ENCODE data around the gene SIGLEC14.
A peak's percentile ranks its signal among the peaks of the same experiment; 100 is the strongest.

The SIGLEC14 gene

GRCh38 chr19:51593969-51594773 is 52.5 kb downstream of the SIGLEC14 start (continued):
- no peak for TF ChIP-seq PRDM6 (tag by site-specific recombination; IDR thresholded peaks at IDR 0.05)
- TF ChIP-seq OSR2 (tag by site-specific recombination; IDR thresholded peaks at IDR 0.05), result no peak
- no peak for TF ChIP-seq ZNF571 (tag by site-specific recombination; IDR thresholded peaks at IDR 0.05)
- TF ChIP-seq ZBTB8A (tag by site-specific recombination; IDR thresholded peaks at IDR 0.05), result no peak
- TF ChIP-seq ZNF10 (tag by site-specific recombination; IDR thresholded peaks at IDR 0.05), result no peak
- TF ChIP-seq ZNF292 (tag by site-specific recombination; IDR thresholded peaks at IDR 0.05; ENCODE audit: borderline replicate concordance, low read depth), result no peak
- TF ChIP-seq ZNF521 (tag by site-specific recombination; IDR thresholded peaks at IDR 0.05), result no peak
- TF ChIP-seq HOXC10 (CRISPR knock-in tag; IDR thresholded peaks at IDR 0.05), result no peak
- TF ChIP-seq ZNF394 (tag by site-specific recombination; IDR thresholded peaks at IDR 0.05; ENCODE audit: borderline replicate concordance), result no peak
- TF ChIP-seq ZNF624 (tag by site-specific recombination; IDR thresholded peaks at IDR 0.05), result no peak
- TF ChIP-seq SCRT2 (tag by site-specific recombination; IDR thresholded peaks at IDR 0.05), result peak; percentile 94
- no peak for TF ChIP-seq ZNF266 (tag by site-specific recombination; IDR thresholded peaks at IDR 0.05; ENCODE audit: low read depth)
- TF ChIP-seq ZNF23 (tag by site-specific recombination; IDR thresholded peaks at IDR 0.05; ENCODE audit: borderline replicate concordance), result no peak
- no peak for TF ChIP-seq ZNF280D (tag by site-specific recombination; IDR thresholded peaks at IDR 0.05)
- TF ChIP-seq ZNF24 (tag by site-specific recombination; IDR thresholded peaks at IDR 0.05), result 0 out of 2 replicates have a peak, but pooled peaks have one; percentile 2
- peak; percentile 58; the same call in 1 of the 2 replicates for TF ChIP-seq ZNF518A (tag by site-specific recombination; conservative IDR thresholded peaks at IDR 0.05; ENCODE audit: low read depth)
- no peak for TF ChIP-seq SETDB1 (IDR thresholded peaks at IDR 0.05; ENCODE audit: insufficient read length, low read length)
- TF ChIP-seq ZNF660 (tag by site-specific recombination; IDR thresholded peaks at IDR 0.05), result no peak
- TF ChIP-seq BCL6B (tag by site-specific recombination; IDR thresholded peaks at IDR 0.05), result no peak
- TF ChIP-seq ZNF174 (tag by site-specific recombination; IDR thresholded peaks at IDR 0.05), result no peak
- TF ChIP-seq IKZF3 (tag by site-specific recombination; IDR thresholded peaks at IDR 0.05), result no peak
- no peak for TF ChIP-seq ZNF645 (tag by site-specific recombination; IDR thresholded peaks at IDR 0.05)
- peak; percentile 61 for TF ChIP-seq ZNF501 (tag by site-specific recombination; IDR thresholded peaks at IDR 0.05)
- no peak for TF ChIP-seq ZNF677 (tag by site-specific recombination; IDR thresholded peaks at IDR 0.05)
- TF ChIP-seq ZBTB48 (tag by site-specific recombination; IDR thresholded peaks at IDR 0.05), result no peak
- no peak for TF ChIP-seq GLI4 (tag by site-specific recombination; IDR thresholded peaks at IDR 0.05)
- no peak for TF ChIP-seq MYNN (tag by site-specific recombination; IDR thresholded peaks at IDR 0.05; ENCODE audit: borderline replicate concordance)
- TF ChIP-seq ZNF561 (tag by site-specific recombination; IDR thresholded peaks at IDR 0.05; ENCODE audit: borderline replicate concordance), result 0 out of 2 replicates have a peak, but pooled peaks have one; percentile 23

Measured in HEK293 (cell line).